HG03442 (cell line): ENCODE data around the gene TRA2A.

ENCODE experiments used
- ATAC-seq: cut with Tn5 transposase; IDR thresholded peaks from one replicate; pipeline ENCODE4 v1.9.1; 2021; ENCODE audit warnings: mild to moderate bottlenecking, moderate library complexity; ENCODE audit not compliant: unreplicated experiment

The TRA2A gene

DNA sequence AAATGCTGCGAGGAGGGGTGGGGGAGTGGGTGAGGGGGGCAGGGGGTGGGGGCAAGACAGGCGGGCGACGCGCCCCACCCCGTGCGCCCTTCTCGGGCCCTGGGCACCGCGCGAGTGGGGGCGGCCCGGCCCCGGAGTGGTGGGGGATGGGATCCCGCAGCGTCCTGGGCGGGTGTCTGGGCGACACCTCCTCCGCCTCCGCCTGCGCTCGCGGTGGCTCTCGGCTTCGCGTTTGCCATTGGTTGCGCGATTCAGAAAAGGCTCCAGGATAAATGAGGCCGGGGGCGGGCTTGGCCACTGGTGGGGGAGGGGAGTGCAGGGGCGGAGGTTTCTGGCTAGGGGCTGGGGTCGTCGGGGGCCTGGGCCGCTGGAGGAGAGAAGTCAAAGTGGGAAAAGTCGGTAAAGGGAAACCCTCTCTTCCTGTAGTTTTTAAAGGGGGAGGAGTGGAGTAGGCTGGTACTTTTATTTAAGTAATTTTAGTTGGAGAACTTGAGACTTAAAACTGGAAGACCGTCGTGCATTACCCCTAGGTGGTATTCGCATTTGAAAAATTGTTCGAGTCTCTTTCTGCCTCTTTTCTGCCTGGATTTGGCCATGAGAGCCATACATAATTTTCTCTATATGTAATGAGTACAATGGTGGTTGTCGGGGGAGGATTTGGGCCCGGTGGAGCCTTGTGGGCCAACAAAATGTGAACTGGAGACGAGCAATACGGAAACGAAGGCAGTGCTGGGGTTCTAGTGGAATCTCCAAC, 60.5 kb downstream of the TRA2A start:
- ATAC-seq, result no peak

DNA sequence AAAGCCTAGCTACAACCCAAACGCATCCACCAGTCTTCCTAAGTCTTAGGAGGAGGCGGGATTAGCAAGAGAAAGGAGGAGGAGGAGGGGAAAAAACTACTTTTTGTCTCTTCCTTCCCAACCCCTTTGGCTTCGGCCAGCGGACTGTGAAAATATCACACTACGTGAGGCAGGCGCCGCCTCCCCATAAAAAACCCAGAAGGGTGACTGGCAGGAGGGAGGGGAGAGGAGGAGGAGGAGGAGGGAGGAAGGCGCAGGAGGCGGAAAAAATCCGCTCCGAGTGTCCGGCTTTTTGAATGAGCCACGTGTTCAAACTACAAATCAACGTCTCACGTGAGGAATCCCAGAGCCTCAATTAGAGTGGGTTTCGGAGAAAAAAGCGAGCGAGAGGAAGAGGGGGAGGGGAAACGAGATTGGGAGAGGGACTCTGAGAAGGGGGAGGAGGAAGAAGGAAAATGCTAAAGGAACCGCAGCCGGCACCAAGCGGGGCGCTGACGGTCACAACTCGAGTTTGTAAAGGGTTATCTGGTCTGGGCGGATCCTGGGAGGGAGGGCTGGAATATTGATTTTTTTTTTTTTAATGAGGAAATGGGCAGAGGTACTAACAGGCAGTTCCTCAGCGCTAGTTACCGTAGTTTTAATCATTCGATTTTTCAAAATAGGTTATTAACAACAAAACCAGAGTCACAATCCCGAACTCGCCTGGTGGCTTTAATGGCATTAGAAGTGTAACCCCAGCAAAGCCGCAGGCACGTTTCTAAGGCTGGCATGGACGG, 61.3 kb downstream of the TRA2A start, which contains the start of gene IGF2BP3:
Gene IGF2BP3 (minus strand): TSS at position 162 of the 776 bp plus-strand sequence. CDS start 381 bp downstream, outside the sequence.
- ATAC-seq, result no peak

DNA sequence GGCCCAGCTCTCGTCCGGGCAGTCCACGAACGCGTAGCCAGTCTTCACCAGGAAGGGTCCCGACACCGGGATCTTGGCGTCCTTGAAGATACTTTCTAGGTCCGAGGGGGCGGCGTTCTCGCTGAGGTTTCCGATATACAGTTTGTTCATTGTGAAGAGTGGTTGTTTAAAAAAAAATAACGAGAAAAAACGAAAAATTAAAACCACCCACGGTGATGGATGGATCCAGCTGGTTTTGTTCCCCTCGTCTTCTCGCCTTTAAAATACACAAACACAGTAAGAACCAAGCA, 61.9 kb downstream of the TRA2A start:
- no peak for ATAC-seq

DNA sequence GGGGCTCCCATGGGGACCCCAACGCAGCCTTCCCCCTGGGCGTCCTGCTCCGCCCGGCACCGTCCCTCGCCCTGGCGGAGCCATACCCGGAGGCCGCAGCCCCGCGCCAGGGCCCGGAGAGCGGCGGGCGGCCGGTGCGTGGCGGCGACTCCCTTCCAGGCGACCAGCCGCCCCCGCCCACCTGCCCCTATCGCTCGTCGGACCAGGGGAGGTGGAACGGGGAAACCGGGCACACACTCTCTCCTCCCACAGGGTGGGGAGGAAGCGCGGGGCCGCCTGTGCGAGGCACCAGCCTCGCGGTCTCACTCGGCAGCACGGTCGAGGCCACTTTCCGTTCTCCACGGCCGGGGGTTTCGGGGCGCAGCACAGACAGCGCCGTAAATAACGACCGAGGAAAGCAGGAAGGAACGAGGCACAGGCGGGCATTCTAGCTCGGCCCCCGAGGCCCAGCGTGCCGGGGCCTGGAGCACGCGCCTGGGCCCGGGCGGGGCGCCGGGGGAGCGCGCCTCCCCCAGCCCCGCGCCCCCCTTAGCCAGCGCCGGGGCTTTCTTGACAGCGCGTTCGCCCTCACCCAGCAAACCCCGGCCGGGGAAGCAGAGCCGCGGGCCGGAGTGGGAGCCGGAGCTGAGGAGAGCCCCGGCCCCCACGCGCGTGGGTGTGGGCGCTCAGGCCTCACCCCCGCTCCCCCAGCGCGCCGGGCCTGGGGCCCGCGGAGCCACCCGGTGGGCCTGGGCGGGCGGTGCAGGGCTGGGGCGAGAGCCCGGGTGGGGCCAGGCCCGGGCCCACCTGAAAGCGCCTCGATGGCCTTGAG, 62.4 kb downstream of the TRA2A start:
- no peak for ATAC-seq

DNA sequence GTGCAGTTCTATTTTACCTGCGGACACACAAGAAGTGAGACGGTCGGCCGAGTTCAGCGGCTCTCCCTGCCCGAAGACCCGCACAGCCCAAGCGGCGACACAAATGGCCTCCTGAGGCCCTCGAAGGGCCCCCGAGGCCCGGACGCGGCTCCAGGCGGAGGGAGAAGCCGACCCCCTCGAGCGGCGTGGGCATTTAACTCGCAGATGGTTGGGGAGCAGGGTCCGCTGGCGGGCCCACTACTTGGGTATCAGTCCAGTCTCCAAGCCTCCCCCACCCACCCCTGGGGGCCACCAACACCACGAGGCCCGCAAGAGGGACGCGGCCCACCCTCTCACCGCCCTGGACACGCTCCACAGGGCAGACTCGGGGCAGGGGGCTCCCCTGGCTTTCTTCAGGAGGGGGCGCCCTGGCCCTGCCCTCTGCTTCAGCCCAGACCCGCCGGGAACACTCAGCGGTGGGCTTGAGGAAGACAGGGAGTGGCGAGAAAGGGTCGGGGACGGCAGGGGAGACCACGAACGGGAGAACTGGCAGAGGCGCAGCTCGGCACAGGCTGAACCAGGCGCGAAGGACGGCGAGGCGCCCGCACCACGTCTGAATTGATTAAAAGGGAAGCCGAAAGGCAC, 63.1 kb downstream of the TRA2A start:
- ATAC-seq, result no peak

DNA sequence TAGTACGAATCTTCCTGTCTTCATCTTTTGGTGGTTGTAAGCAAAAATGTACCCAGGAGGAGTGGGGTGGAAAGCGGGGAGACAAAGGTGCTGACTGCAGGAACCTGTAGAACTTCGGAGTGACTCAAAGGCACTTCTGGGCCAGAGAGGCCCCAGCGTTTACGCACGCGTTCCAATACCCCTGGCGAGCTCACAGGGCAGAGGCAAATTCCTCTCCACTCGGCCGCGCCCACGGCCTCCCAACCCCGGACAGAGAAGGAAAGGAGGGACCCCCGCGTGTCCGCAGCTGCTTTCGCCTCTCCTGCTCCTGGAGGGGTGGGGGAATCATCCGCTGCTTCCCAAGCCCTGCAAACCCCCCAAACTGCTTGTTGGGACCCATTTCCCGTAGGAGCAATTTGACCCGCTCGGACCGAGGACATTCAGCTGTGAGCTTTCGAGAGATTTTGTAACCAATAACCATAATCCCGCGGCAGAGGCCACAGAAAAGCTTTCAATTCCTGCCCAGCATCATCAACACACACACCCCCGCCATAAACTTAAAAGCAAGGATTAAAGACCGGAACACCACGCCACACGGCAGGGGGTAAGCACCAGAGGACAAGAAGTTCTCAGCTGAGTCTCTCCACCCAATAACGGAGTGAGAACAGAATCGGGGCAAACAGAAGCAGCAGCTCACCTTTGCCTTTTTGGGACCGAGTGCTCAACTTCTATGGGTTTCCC, 63.8 kb downstream of the TRA2A start:
- ATAC-seq, result no peak

DNA sequence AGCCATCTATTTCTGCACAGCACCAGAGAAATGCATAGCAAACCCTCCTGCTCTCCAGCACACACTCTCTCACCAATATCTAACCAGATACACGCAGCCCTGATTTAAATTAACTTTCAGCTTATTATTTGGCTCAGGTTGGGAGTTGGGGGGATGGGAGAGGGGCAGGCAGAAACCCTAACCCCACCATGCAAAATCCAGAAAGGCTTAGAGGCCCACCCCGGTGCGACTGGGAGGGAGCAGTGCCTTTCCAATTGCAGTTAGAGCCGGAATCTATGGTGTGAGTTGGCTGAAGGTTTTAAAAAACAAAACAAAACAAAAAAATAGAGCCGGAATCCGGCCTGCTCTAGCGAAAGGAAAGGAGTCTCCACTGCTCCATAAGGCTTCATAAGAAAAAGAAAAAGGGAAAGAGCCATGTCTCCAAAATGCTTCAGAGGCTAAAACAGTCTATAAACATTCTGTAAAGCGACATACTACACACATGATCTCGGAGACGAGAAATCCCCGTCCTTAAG, 64.4 kb downstream of the TRA2A start:
- ATAC-seq, result no peak

DNA sequence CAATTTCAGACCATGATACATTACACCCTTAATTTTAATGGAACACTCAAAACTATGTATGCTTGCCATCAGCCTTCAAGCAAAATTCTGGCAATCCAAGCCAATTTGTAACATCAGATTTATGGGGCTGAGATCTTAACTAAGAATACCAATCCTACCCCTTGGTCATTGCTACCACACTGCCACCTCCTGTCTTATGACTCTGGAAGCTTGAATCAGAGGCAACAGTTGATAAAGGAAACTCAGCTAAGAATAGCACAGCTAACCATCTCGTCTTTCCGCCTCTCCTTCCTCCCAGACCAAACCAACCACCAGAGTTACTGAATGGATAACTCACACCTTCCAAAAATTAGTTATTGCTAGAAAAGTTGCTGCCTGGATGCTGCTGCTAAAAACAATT, 68.9 kb downstream of the TRA2A start:
- ATAC-seq, result no peak

DNA sequence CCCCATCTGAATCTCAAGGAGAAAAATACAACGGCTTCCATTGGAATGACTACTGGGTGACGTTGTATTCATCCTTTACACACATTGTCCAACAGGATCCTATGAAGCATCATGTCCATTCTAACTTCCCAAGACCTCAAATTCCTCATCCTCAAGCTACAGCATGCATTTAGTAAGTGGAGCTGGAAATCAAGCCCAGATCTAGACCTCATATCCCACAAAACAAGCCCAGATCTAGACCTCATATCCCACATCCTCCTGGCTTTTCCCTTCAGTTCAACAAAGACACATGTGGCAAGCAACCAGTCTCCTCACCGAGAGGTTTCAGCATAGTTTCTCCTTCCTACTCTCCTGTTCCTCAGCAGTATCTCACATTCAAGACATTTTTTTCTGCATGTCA, 73.7 kb downstream of the TRA2A start:
- ATAC-seq, result no peak

DNA sequence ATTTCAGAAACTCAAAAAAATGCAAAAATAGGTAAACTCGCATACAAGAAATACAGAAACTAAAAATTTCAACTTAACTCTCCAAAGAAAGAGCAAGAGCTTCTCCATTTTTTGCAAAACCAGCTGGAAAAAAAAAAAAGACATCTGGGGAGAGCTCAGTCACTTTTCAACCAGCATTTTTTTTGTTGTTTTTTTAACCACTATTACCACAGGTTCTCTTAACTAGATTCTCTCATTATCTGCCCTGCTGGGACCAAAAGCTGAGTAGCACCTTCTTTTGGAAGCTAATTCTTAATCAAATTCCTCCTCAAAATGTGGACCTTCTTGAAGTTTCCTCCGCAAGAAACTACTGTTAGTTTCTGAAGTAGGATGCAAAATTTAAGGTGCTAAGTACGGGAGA, 75.7 kb downstream of the TRA2A start:
- ATAC-seq, result no peak

DNA sequence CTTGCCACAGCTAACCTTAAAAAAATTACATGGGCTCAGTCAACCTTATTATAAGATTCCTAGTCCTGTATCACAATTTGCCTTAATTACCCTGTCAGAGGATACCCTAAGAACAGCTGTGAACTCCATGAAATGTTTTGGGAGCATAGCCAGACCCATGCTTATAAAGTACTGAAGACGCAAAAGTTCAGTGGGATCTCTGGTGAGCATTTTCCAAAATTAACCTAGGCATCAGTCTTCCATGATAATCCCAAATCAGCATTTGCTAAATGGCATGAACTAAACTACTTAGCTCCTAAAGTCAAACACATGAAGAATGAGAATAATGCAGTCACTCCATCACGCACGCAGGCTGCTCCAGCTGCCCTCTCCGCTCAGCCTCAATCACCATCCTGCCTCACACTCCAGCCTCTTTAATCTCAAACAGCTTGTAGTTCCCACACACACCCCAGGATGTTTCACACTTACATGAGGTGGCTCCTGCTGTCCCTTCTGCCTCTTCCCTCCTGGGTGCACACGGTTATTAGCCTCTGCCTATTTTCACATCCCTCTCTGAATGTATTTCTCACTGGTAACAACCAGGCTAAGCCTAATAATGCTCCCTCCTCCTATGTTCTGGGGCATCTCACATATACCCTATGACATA, 76.8 kb downstream of the TRA2A start:
- ATAC-seq, result no peak
